ENCODE results near the gene SYCP1. TPM values are rescaled to one million over a fixed set of nuclear protein-coding genes. Genes with fewer than 3 reads are reported as not detected.

Gene SYCP1, protein sequence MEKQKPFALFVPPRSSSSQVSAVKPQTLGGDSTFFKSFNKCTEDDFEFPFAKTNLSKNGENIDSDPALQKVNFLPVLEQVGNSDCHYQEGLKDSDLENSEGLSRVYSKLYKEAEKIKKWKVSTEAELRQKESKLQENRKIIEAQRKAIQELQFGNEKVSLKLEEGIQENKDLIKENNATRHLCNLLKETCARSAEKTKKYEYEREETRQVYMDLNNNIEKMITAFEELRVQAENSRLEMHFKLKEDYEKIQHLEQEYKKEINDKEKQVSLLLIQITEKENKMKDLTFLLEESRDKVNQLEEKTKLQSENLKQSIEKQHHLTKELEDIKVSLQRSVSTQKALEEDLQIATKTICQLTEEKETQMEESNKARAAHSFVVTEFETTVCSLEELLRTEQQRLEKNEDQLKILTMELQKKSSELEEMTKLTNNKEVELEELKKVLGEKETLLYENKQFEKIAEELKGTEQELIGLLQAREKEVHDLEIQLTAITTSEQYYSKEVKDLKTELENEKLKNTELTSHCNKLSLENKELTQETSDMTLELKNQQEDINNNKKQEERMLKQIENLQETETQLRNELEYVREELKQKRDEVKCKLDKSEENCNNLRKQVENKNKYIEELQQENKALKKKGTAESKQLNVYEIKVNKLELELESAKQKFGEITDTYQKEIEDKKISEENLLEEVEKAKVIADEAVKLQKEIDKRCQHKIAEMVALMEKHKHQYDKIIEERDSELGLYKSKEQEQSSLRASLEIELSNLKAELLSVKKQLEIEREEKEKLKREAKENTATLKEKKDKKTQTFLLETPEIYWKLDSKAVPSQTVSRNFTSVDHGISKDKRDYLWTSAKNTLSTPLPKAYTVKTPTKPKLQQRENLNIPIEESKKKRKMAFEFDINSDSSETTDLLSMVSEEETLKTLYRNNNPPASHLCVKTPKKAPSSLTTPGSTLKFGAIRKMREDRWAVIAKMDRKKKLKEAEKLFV
- not detected in 2 replicates for total RNA-seq (2022)
- Bru-seq, nascent RNA = percentile 0 among the genes with signal in this experiment
- BruChase-seq, experiment 1, labeled RNA remaining after a 2-hour chase = not detected
- not detected for BruChase-seq, experiment 2, labeled RNA remaining after a 6-hour chase
- long read RNA-seq = 0 reads

DNA sequence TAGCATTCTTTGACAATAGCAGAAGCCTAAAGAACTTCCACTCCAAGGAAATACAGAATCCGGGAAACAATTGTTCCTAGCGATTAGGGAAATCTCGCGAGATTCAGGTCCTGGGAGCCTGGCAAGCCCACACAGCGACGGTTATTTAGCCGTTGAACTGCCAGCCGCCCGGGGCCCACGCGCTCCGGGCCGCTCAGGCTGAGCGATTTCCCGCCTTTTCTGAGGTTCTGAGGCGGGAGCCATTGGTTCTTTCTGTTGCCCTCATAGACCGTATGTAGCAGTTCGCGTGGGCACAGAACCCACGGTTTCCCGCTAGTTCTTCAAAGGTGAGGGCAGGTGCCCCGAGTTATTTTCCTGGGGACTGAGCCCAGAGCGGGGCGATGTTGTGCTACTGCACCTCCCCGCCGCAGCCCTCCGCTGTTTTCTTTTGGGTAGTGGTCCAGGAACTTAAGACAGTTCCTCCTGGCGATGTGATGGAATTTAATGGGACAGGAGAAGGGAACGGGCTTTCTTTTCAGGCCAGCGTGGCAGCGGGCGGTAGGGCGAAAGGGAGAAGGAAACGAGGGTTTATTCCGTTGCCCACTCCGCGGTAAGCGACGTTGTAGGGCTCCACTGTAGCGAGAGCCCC, at the start of gene SYCP1:
TSS of gene SYCP1 (plus strand) at position 171 of the 628 bp plus-strand sequence. CDS start 602 bp downstream, outside the sequence.
- Mint-ChIP-seq H3K9me3 (ENCODE audit: unreplicated experiment) (no peaks in the 10 kb centered on the region), H3K27me3 (ENCODE audit: insufficient read depth, unreplicated experiment) (peaks cover 7% of the 10 kb centered on the region), H3K4me1 (ENCODE audit: low read depth, unreplicated experiment) (no peaks in the 10 kb centered on the region), H3K27ac (ENCODE audit: unreplicated experiment) (no peak within 1 kb of the TSS), H3K4me3 (ENCODE audit: unreplicated experiment) (no peak within 1 kb of the TSS), H3K36me3 (ENCODE audit: insufficient read depth, unreplicated experiment) (no peaks in the 10 kb centered on the region)
- intact Hi-C loops (cut with micrococcal nuclease; ENCODE audit: unreplicated experiment) = no loop called here
- ChIA-PET CTCF (no interaction called here), POLR2A (no interaction called here)
- DNase-seq = no peak
- no TSS peak for BruUV-seq (replicated peaks)
- TF ChIP-seq, protein P1, sequence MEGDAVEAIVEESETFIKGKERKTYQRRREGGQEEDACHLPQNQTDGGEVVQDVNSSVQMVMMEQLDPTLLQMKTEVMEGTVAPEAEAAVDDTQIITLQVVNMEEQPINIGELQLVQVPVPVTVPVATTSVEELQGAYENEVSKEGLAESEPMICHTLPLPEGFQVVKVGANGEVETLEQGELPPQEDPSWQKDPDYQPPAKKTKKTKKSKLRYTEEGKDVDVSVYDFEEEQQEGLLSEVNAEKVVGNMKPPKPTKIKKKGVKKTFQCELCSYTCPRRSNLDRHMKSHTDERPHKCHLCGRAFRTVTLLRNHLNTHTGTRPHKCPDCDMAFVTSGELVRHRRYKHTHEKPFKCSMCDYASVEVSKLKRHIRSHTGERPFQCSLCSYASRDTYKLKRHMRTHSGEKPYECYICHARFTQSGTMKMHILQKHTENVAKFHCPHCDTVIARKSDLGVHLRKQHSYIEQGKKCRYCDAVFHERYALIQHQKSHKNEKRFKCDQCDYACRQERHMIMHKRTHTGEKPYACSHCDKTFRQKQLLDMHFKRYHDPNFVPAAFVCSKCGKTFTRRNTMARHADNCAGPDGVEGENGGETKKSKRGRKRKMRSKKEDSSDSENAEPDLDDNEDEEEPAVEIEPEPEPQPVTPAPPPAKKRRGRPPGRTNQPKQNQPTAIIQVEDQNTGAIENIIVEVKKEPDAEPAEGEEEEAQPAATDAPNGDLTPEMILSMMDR (IDR thresholded peaks at IDR 0.05; ENCODE audit: insufficient read depth in 1 of 2, low read depth in 1 of 2, low read length in 1 of 2, severe bottlenecking in 1 of 2, unreplicated experiment in 1 of 2) = no peak
- Histone ChIP-seq H3K27me3 (replicated peaks; ENCODE audit: control insufficient read depth, insufficient read depth, low read length) (no peaks in the 10 kb centered on the region), H3K4me3 (ENCODE audit: low read depth, low read length) (no peak within 1 kb of the TSS), H3K4me1 (no peaks in the 10 kb centered on the region), H3K36me3 (ENCODE audit: control insufficient read depth, insufficient read depth, low read length) (no peaks in the 10 kb centered on the region), H3K9me3 (no peaks in the 10 kb centered on the region)

DNA sequence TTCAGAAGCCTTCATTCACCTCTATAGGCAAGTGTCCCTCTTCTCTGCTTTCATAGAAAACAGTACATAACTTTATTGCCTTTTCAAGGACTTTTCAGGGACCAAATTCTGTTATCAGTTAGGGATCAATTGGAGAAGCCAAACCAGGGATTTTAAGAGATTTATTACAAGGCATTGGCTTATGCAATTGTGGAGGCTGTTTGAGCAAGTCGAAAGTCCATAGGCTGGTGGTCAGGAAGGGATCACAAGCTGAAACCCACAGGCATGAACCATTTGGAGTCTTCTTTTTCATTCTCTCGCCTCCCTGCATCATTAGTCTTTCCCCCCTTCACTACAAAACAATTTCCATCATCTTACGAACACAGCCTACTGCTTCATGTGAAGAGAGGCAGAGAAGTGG, 34.8 kb upstream of the SYCP1 start:
- DNase-seq = no peak
- Mint-ChIP-seq H3K36me3 (ENCODE audit: insufficient read depth, unreplicated experiment) (no peaks in the 10 kb centered on the region), H3K4me1 (ENCODE audit: low read depth, unreplicated experiment) (no peaks in the 10 kb centered on the region), H3K27me3 (ENCODE audit: insufficient read depth, unreplicated experiment) (peaks cover under 1% of the 10 kb centered on the region), H3K9me3 (ENCODE audit: unreplicated experiment) (peaks cover 9% of the 10 kb centered on the region), H3K4me3 (ENCODE audit: unreplicated experiment) (no peak overlapping the region), H3K27ac (ENCODE audit: unreplicated experiment) (no peak overlapping the region)
- Histone ChIP-seq H3K27me3 (replicated peaks; ENCODE audit: control insufficient read depth, insufficient read depth, low read length) (no peaks in the 10 kb centered on the region), H3K4me1 (no peaks in the 10 kb centered on the region), H3K4me3 (ENCODE audit: low read depth, low read length) (no peak overlapping the region), H3K36me3 (ENCODE audit: control insufficient read depth, insufficient read depth, low read length) (no peaks in the 10 kb centered on the region), H3K9me3 (no peaks in the 10 kb centered on the region)
- intact Hi-C loops (cut with micrococcal nuclease; ENCODE audit: unreplicated experiment) = no loop called here
- BruUV-seq (replicated peaks) = no TSS peak
- TF ChIP-seq, protein P1 (IDR thresholded peaks at IDR 0.05; ENCODE audit: insufficient read depth in 1 of 2, low read depth in 1 of 2, low read length in 1 of 2, severe bottlenecking in 1 of 2, unreplicated experiment in 1 of 2) = no peak
- ChIA-PET CTCF (no interaction called here), POLR2A (no interaction called here)

DNA sequence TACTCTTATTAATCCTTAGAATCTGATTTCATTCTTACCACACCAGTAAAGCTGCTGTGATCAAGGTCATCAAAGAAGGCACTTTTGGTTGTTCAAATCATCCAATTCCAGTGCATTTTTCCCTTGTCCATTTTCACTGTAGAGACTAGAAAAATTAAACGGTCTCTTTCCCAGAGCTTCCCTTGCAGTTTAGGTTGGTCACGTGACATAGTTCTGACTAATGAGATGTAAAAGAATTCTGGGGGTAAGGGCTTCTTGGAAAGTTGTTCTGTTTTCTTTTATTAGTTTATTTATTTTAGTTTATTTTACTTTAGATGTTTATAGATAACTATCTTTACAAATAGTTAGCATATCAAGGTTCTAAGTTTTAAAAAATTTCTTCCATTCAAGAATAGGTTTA, 34.3 kb upstream of the SYCP1 start:
- intact Hi-C loops (cut with micrococcal nuclease; ENCODE audit: unreplicated experiment) = no loop called here
- H3K9me3 ChIP-seq = no peaks in the 10 kb centered on the region
- H3K4me3 Mint-ChIP-seq (ENCODE audit: unreplicated experiment) = no peak overlapping the region
- H3K4me1 Mint-ChIP-seq (ENCODE audit: low read depth, unreplicated experiment) = no peaks in the 10 kb centered on the region
- H3K27ac Mint-ChIP-seq (ENCODE audit: unreplicated experiment) = no peak overlapping the region
- no peak for DNase-seq
- POLR2A ChIA-PET = no interaction called here
- TF ChIP-seq, protein P1 (IDR thresholded peaks at IDR 0.05; ENCODE audit: insufficient read depth in 1 of 2, low read depth in 1 of 2, low read length in 1 of 2, severe bottlenecking in 1 of 2, unreplicated experiment in 1 of 2) = no peak
- H3K27me3 Mint-ChIP-seq (ENCODE audit: insufficient read depth, unreplicated experiment) = peaks cover 3% of the 10 kb centered on the region
- H3K36me3 Mint-ChIP-seq (ENCODE audit: insufficient read depth, unreplicated experiment) = no peaks in the 10 kb centered on the region
- no TSS peak for BruUV-seq (replicated peaks)
- H3K9me3 Mint-ChIP-seq (ENCODE audit: unreplicated experiment) = peaks cover 9% of the 10 kb centered on the region
- no peaks in the 10 kb centered on the region for H3K27me3 ChIP-seq (replicated peaks; ENCODE audit: control insufficient read depth, insufficient read depth, low read length)
- CTCF ChIA-PET = no interaction called here
- H3K4me3 ChIP-seq (ENCODE audit: low read depth, low read length) = no peak overlapping the region
- no peaks in the 10 kb centered on the region for H3K36me3 ChIP-seq (ENCODE audit: control insufficient read depth, insufficient read depth, low read length)
- no peaks in the 10 kb centered on the region for H3K4me1 ChIP-seq

Data from Caco-2 (cell line).